ENCODE measurements around the gene CYLD. TPM values are rescaled to one million over a fixed set of nuclear protein-coding genes. Genes with fewer than 3 reads are reported as not detected.

Gene CYLD
- polyA plus RNA-seq, 1 donor (not counting 4 experiments of a cell fraction or from before 2014, with no cell fraction given), result 24.7 TPM

- Histone ChIP-seq H3K36me3 (ENCODE audit: control insufficient read depth in 2 of 2, extremely low read depth in 1 of 2, insufficient read depth in 2 of 2, low read length in 2 of 2) (no peaks in the 10 kb centered on the region), H3K27ac (ENCODE audit: control insufficient read depth, insufficient read depth, low read length) (no peak overlapping the region), H3K9me1 (ENCODE audit: control insufficient read depth, extremely low read depth, insufficient read depth, low read length) (no peaks in the 10 kb centered on the region), H3K4me2 (ENCODE audit: control insufficient read depth, extremely low read depth, insufficient read depth, low read depth, low read length) (no peak overlapping the region), H3K79me2 (ENCODE audit: control insufficient read depth, insufficient read depth, low read length) (no peaks in the 10 kb centered on the region), H3K27me3 (ENCODE audit: control insufficient read depth, extremely low read depth, insufficient read depth, low read length) (peaks cover 9% of the 10 kb centered on the region), H3K9me3 (ENCODE audit: control insufficient read depth, low read depth, low read length) (no peaks in the 10 kb centered on the region), H3K4me3 (ENCODE audit: control insufficient read depth in 2 of 3, extremely low read depth in 1 of 3, insufficient read depth in 2 of 3, low read depth in 1 of 3, low read length in 3 of 3) (no peak overlapping the region), H2AFZ (ENCODE audit: control insufficient read depth, low read length) (no peak overlapping the region), H3K9ac (ENCODE audit: control insufficient read depth, extremely low read depth, insufficient read depth, low read length) (no peak overlapping the region), H3K4me1 (ENCODE audit: control insufficient read depth, extremely low read depth, insufficient read depth, low read length) (no peaks in the 10 kb centered on the region), H4K20me1 (ENCODE audit: control insufficient read depth, extremely low read depth, insufficient read depth, low read length) (no peaks in the 10 kb centered on the region)
- TF ChIP-seq CTCF (optimal IDR thresholded peaks at IDR 0.05 in 1 of 3, IDR thresholded peaks at IDR 0.05 in 1 of 3, conservative IDR thresholded peaks at IDR 0.05 in 1 of 3; ENCODE audit: extremely low read depth in 1 of 3, insufficient read depth in 2 of 3, low read length in 3 of 3), result no peak
- no peak for TF ChIP-seq EZH2 (IDR thresholded peaks at IDR 0.05; ENCODE audit: low read length)
- dilution Hi-C loops (cut with MboI; ENCODE audit: extremely low pct_ligation_motif_present, low sequenced_read_pairs), result no loop called here
- no peak for DNase-seq (ENCODE audit: low read depth, low spot score)
- no peak for FAIRE-seq
Observed at GRCh38 chr16:50846511-50846910, 104.6 kb downstream of the CYLD start.

GRCh38 chr16:50847166-50847565 lies 105.3 kb downstream of the CYLD start:
- peaks cover 2% of the 10 kb centered on the region for H3K27me3 ChIP-seq (ENCODE audit: control insufficient read depth, extremely low read depth, insufficient read depth, low read length)
- no peak overlapping the region for H3K9ac ChIP-seq (ENCODE audit: control insufficient read depth, extremely low read depth, insufficient read depth, low read length)
- no peak overlapping the region for H2AFZ ChIP-seq (ENCODE audit: control insufficient read depth, low read length)
- no peaks in the 10 kb centered on the region for H3K9me1 ChIP-seq (ENCODE audit: control insufficient read depth, extremely low read depth, insufficient read depth, low read length)
- no peak overlapping the region for H3K4me3 ChIP-seq (ENCODE audit: control insufficient read depth in 2 of 3, extremely low read depth in 1 of 3, insufficient read depth in 2 of 3, low read depth in 1 of 3, low read length in 3 of 3)
- H3K27ac ChIP-seq (ENCODE audit: control insufficient read depth, insufficient read depth, low read length), result no peak overlapping the region
- dilution Hi-C loops (cut with MboI; ENCODE audit: extremely low pct_ligation_motif_present, low sequenced_read_pairs), result no loop called here
- no peaks in the 10 kb centered on the region for H3K79me2 ChIP-seq (ENCODE audit: control insufficient read depth, insufficient read depth, low read length)
- no peaks in the 10 kb centered on the region for H3K36me3 ChIP-seq (ENCODE audit: control insufficient read depth in 2 of 2, extremely low read depth in 1 of 2, insufficient read depth in 2 of 2, low read length in 2 of 2)
- H4K20me1 ChIP-seq (ENCODE audit: control insufficient read depth, extremely low read depth, insufficient read depth, low read length), result no peaks in the 10 kb centered on the region
- DNase-seq (ENCODE audit: low read depth, low spot score), result no peak
- no peaks in the 10 kb centered on the region for H3K4me1 ChIP-seq (ENCODE audit: control insufficient read depth, extremely low read depth, insufficient read depth, low read length)
- no peak for FAIRE-seq
- TF ChIP-seq CTCF (optimal IDR thresholded peaks at IDR 0.05 in 1 of 3, IDR thresholded peaks at IDR 0.05 in 1 of 3, conservative IDR thresholded peaks at IDR 0.05 in 1 of 3; ENCODE audit: extremely low read depth in 1 of 3, insufficient read depth in 2 of 3, low read length in 3 of 3), result no peak
- TF ChIP-seq EZH2 (IDR thresholded peaks at IDR 0.05; ENCODE audit: low read length), result no peak
- no peak overlapping the region for H3K4me2 ChIP-seq (ENCODE audit: control insufficient read depth, extremely low read depth, insufficient read depth, low read depth, low read length)
- H3K9me3 ChIP-seq (ENCODE audit: control insufficient read depth, low read depth, low read length), result no peaks in the 10 kb centered on the region
